HCEC 1CT (cell line): ENCODE data around the gene ACTL8.

Experiments used
- DNase-seq: peaks from one replicate; pipeline ENCODE4 v3.0.0-alpha.2; 2017

Gene ACTL8

GRCh38 chr1:17773591-17774326 lies 18.6 kb downstream of the ACTL8 start:
- no peak for DNase-seq

GRCh38 chr1:17774452-17774851 lies 19.3 kb downstream of the ACTL8 start:
- no peak for DNase-seq

DNA sequence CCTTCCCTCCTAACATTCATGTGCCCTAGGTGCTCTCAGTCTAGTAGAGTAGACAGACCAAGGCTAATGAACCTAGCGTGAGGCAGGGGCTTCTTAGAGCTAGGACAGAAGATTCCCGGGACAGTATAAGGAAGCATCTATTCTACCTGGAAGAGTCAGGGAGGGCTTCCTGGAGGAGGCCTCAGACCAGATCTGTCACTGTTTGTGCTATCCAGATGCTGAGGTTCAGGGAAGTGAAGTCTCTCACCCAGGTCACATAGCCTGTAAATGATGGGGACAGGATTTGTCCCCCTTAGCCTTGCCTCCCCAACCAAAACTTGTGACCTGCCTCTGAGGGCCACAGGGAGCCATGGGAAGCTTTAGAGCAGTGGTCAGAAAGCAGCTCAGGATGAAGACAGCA lies 20.7 kb downstream of the ACTL8 start:
- no peak for DNase-seq

DNA sequence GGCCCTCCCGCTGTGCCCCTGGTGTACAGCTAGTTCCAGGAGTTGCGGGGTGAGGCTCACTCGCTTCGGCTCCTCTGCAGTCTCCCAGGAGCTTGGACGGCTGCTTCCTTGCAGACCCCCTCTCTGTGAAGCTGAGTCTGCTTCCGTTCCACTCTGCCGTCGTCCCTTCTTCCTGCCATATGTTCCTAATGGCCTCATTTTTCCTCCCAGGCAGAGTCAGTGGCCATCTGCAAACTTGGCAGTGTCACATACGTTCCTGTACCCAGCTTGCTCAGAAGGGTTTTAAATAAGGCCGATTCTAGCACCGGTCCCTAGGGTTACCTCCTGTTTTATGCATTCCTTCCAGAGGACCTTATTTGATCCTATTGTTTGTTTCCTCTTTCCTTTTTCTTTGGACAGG lies 21.3 kb downstream of the ACTL8 start:
- no peak for DNase-seq

- no peak for DNase-seq
These were observed 22.2 kb downstream of the ACTL8 start for GRCh38 chr1:17777330-17777729.

- DNase-seq = no peak
These were observed 22.7 kb downstream of the ACTL8 start for GRCh38 chr1:17777818-17778217.

DNA sequence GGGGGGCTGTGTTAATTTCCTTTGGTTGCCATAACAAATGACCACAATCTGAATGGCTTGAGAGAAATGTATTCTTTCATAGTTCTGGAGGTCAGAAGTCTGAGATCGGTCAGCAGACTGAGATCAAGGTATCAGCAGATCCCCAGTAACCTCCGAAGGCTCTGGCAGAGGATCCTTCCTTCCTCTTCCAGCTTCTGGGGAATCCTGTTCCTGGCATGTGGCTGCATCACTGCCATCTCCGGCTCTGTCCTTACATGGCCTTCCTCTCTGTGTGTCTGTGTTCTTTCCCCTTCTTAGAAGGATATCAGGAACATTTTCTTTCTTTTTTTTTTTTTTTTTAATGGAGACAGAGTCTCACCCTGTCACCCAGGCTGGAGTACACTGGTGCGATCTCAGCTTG lies 25.8 kb downstream of the ACTL8 start:
- no peak for DNase-seq

DNA sequence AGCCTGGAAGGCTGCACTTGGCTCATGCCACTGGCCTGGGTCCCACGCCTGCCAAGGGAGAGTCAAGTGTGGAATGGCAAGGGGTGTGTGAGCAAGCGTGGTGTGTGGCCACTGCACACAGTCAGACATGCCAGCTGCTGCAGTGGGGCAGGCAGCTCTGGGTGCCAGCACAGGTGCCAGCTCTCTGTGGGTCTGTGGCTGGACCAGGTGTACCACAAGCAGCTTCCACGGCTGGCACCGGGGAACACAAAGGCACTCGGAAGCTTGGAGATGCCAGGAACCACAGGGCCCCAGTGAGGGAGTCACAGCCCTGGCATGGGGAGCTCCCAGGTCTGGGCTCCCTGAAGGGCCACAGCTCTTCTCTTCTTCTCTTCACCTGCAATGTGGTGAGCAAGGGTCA lies 34.8 kb downstream of the ACTL8 start:
- DNase-seq = no peak

DNA sequence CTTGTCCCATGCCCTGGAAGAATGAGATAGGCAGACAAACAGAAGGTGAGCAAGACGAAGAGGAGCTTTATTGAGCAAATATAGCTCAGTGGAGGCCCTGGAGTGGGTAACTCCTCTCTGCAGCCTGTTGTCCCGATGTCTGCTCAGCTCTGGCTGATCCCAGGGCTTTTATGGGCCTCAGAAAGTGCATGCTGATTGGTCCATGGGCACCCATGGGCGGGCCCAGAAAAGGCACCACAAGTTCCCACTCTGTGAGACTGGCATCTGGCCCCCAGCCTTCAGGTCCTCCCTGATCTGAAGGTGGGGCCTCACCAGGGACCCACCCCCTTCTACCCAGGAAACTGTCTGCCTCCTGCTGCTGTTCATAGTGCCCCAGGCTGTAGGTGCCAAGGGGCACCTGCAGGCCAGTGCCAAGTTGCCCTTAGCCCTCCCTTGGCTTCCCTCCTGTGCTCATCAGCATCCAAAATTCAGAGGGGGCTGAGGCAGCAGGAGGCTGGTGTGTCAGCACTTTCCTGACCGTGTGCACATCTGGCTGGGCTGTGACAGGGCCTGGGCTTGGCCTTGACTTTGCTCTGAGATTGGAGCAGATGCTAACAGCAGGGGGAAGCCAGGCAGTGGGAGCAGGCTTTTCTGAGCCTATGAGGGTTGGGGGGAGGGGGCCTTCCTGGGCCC lies 35.4 kb downstream of the ACTL8 start:
- DNase-seq = no peak

DNA sequence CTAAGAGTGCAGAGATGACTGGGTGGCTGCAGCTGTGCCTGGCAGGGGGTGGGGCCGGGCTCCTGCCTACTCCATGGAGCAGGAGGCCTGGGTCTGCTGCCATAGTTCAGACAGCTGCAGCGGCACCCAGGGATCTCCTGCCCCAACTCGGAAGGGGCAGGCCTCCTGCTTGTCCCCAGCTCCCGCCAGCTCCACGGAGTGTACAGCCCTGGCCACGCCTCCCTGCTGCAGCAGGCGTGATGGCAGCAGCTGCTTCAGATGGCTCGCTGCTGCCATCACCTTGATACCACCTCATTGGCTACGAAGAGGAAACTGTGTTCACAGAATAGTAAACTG lies 35.9 kb downstream of the ACTL8 start:
- no peak for DNase-seq

GRCh38 chr1:17791480-17791879 lies 36.3 kb downstream of the ACTL8 start:
- no peak for DNase-seq

DNA sequence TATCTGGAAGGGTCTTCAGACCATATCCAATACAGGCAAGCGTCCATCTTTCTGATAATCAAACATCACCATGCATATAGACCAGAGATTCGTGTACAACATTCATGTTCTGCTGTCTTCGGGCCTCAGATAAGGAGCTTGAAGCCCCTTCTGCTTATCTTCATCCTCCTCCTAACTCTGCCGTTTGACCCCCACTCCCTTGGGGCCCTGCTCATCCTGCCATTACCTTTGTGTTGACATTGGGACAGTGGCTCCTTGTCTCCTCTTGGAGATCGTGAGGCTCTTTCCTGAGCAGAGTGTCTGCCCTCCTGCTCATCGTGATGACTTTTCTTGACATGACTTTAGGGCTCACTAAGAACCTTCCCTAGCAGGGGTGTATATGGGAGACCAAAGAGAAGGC lies 37.3 kb downstream of the ACTL8 start:
- no peak for DNase-seq

DNA sequence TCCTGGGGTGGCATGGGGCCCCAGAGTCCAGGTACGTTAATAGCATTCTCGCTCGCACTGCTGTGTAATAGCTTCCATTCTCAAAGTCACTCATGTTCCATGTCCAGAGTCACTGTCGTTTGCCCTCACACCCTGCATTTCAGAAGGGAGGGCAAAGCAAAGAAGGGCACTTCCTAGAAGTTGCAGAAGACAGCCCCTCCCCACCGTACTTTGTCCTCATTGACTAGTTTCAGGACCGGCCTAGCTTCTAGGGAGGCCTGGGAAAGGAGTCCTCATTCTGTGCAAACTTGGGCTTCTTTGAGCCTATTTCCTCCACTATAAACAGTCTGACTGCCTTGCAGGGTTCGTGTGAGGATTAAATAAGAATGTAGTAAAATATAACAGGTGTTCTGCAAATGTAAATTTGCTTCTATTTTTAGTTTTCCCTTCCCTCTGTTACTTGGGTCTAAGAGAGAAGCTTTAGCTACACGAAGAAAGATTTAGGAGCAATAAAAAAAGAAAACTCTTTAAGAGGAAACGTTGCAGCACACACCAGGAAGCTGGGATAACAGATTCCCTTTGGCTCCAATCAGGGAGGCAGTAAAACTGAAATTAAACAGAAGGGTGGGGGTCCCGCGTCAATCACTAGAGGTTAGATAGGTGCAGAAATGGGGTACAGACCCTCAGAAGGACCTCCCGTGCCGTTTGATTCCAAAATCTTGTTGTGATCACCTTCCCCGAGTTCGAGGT lies 40.1 kb downstream of the ACTL8 start:
- DNase-seq = no peak

DNA sequence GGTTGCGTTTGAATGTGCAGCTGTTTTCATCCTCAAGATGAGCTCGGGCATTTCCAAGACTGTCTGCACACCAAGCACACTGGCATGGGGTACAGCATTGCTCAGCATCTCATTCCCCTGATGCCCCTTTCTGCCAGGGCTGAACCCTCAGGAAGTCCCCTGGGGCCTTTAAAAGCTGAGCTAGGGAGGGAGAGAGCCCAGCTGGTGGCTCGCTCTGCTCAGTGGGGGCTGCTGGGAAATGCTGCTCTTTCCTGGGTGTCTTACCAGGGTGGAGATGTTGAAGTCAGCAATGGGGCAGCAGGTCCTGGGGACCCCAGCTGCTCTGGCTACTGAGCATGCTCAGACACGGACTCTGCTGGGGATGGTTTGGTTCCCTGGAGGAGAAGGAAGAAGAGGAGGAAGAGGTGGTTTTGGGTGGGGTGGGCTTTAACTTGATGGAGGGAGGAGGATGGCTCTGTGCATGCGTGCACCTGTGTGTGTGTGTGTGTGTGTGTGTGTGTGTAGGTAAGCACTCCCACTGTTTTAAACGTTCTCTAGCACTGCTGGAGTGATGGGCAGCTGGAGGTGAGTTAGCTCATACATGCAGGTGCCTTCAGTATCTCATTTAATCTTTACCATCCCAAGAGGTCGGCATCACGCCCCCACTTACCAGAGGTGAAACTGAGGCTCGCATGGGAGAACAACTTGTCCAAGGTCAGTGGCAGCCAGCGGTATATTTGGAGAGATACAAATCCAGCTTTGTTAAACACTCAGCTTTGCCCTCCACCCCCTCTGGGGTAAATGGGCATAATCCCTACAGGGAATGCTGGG lies 40.9 kb downstream of the ACTL8 start:
- DNase-seq = no peak

- DNase-seq = no peak
These were observed 42.3 kb downstream of the ACTL8 start for GRCh38 chr1:17797478-17797877.

GRCh38 chr1:17798011-17798410 lies 42.9 kb downstream of the ACTL8 start:
- no peak for DNase-seq

DNA sequence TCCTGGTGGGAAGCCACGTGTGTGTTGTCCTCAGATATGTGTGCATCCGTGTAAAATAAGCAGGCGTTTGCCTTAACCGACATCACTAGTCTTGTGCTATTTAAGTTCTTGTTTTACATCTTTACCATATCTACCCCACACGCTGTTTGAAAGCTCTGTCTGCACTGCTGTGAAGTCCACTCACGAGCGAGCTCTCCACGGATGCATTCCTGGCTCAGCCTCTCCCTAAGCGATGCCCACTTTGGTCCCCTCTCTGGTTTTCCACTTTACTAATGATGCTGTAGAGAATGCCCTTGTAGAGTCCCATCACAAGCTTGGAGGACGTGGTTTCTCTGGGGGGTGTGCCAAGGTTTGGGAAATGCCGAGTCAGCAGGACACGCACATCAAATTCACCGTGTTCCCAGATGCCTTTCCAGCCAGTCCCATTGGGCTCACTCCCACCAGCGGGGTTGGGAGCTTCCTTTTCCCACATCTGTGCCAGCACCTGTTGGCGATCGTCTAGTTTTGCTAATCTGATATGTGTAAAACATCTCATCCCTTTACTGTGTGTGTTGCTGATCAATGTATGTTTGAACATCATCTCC lies 43.8 kb downstream of the ACTL8 start:
- DNase-seq = no peak

DNA sequence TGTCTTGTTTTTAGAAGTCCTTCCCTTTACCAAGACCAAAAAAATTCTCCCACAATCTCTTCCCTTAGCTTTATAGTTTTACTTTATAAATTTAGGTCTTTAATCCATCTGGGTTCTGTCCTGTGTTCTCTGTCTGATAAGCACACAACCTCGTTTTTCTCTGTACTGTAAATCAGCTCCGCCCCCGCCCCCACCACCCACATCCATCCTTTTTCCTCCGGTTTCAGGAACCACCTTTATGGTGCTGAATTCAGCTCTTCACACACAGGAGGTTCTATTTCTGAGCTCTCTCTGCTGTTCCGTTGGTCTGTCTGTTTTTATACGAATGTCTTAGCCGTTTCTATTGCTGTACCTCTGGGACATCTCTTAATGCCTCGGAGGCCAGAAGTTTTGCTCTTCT lies 44.5 kb downstream of the ACTL8 start:
- DNase-seq = no peak

GRCh38 chr1:17802164-17802563 lies 47.0 kb downstream of the ACTL8 start:
- DNase-seq = no peak

DNA sequence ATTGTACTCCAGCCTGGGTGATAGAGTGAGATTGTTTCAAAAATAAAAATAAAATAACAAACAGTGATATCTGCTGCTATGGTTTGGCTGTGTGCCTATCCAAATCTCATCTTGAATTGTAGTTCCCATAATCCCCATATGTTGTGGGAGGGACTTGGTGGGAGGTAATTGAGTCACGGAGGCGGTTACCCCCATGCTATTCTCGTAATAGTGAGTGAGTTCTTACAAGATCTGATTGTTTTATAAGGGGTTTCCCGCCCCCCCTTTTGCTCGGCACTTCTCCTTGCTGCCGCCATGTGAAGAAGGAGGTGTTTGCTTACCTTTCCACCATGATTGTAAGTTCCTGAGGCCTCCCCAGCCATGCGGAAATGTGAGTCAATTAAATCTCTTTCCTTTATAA lies 47.8 kb downstream of the ACTL8 start:
- DNase-seq = no peak

- no peak for DNase-seq
These were observed 50.9 kb downstream of the ACTL8 start for GRCh38 chr1:17805869-17806684.

GRCh38 chr1:17808816-17809215 lies 53.7 kb downstream of the ACTL8 start:
- DNase-seq = no peak
